ENCODE results near the gene HK2. TPM values are rescaled to one million over a fixed set of nuclear protein-coding genes. Genes with fewer than 3 reads are reported as not detected.

Gene HK2
- total and polyA plus RNA-seq, 7 donors, result 14.3 to 229 (median 84.2) TPM

DNA sequence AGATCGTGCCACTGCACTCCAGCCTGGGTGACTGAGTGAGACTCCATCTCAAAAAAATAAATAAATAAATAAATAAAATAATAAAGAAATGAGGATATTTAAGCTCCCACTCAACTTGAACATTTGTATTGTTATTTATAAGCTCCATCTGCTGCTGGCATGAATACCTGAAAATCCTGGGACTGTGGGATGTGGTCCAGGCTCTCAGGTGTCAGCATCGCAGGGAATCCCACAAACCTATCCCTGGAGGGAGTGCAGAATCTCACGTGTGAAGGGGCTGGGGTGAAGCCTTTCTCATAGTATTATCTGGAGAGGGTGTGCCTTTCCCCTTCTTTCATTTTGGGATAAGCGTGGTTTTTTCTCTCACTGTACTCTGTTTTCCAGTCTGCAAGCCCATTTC is 77.1 kb downstream of the HK2 start:
- no peak for TF ChIP-seq CTCF (IDR thresholded peaks at IDR 0.05)
- no peak for DNase-seq
- WGBS, 3 donors, result 38 to 50% (median 45%) methylated on average over 4 of the region's 4 CpGs
- Histone ChIP-seq H3K4me1 (no peaks in the 10 kb centered on the region), H3K27ac (no peak overlapping the region), H3K4me3 (no peak overlapping the region), H3K9me3 (no peaks in the 10 kb centered on the region), H3K36me3 (ENCODE audit: insufficient read depth in 1 of 2, low read depth in 1 of 2) (no peaks in the 10 kb centered on the region), H3K27me3 (ENCODE audit: insufficient read depth in 3 of 3, low read length in 2 of 3) (peaks cover 0 to 17% (median 6%) of the 10 kb centered on the region in 3 donors)
- intact Hi-C loops (cut with DNase I), result no loop called here
- no peak for ATAC-seq

DNA sequence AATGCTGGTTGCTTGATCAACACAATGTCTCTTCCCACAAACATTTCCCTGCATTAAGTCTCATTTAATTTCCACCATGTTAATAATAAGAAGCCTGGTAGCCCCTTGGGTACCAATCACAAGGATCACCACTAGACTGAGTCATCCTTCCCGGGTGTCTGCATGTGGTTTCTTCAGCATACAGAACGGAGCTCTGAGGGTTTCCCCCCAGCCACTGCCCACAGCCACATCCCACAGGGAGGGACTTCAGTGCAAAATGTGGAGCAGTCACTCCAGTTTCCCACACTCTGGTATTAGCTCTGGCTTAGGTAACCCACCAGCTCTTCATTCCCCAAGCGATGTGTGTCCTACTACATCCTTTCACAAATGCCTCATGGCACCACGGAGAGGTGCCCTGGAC is 81.8 kb downstream of the HK2 start:
- TF ChIP-seq CTCF (IDR thresholded peaks at IDR 0.05), result no peak
- Histone ChIP-seq H3K9me3 (no peaks in the 10 kb centered on the region), H3K4me1 (no peaks in the 10 kb centered on the region), H3K27ac (no peak overlapping the region), H3K36me3 (ENCODE audit: insufficient read depth in 1 of 2, low read depth in 1 of 2) (no peaks in the 10 kb centered on the region), H3K4me3 (no peak overlapping the region), H3K27me3 (ENCODE audit: insufficient read depth in 3 of 3, low read length in 2 of 3) (peaks cover 0 to 12% (median 3%) of the 10 kb centered on the region in 3 donors)
- intact Hi-C loops (cut with DNase I), result loop anchor here (5.0 kb wide), 3 partner anchors 152 to 692 kb away; no protein-coding TSS in a partner anchor
- WGBS, 3 donors, result 78 to 82% (median 81%) methylated on average over 4 of the region's 4 CpGs
- DNase-seq, result no peak
- ATAC-seq, result no peak

DNA sequence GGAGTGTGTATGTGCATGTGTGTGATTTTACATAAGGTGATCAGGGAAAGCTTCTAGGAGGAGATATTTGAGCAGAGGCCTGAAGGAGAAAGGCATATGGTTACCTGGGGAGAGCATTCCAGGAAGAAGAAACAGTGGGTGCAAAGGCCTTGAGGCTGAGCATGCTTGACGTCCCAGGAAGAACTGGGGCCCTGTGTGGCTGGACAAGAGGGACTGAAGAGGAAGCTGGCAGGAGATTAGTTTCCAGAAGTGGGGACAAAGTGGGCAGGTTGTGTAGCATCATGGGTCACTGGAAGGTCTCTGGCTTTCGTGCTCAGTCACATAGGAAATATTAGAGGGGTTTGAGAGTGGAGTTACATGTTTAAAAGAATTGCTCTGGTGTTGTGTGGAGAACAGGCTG is 82.5 kb downstream of the HK2 start:
- Histone ChIP-seq H3K36me3 (ENCODE audit: insufficient read depth in 1 of 2, low read depth in 1 of 2) (no peaks in the 10 kb centered on the region), H3K9me3 (no peaks in the 10 kb centered on the region), H3K4me3 (no peak overlapping the region), H3K27me3 (ENCODE audit: insufficient read depth in 3 of 3, low read length in 2 of 3) (peaks cover 0 to 12% (median 3%) of the 10 kb centered on the region in 3 donors), H3K4me1 (no peaks in the 10 kb centered on the region), H3K27ac (no peak overlapping the region)
- TF ChIP-seq CTCF (IDR thresholded peaks at IDR 0.05), result no peak
- intact Hi-C loops (cut with DNase I), result loop anchor here (5.0 kb wide), 3 partner anchors 151 to 691 kb away; no protein-coding TSS in a partner anchor
- DNase-seq (no peak), ATAC-seq (no peak)
- WGBS, 3 donors, result 57 to 73% (median 68%) methylated on average over 2 of the region's 2 CpGs

- TF ChIP-seq CTCF (IDR thresholded peaks at IDR 0.05), result no peak
- DNase-seq (no peak), ATAC-seq (no peak)
- Histone ChIP-seq H3K9me3 (no peaks in the 10 kb centered on the region), H3K27ac (no peak overlapping the region), H3K36me3 (ENCODE audit: insufficient read depth in 1 of 2, low read depth in 1 of 2) (no peaks in the 10 kb centered on the region), H3K4me3 (no peak overlapping the region), H3K27me3 (ENCODE audit: insufficient read depth in 3 of 3, low read length in 2 of 3) (peaks cover 0 to 12% (median 3%) of the 10 kb centered on the region in 3 donors), H3K4me1 (no peaks in the 10 kb centered on the region)
- intact Hi-C loops (cut with DNase I), result loop anchor here (2.0 to 5.0 kb wide), 4 partner anchors 149 to 689 kb away; no protein-coding TSS in a partner anchor
- WGBS, 3 donors, result 72 to 76% (median 72%) methylated on average over 20 of the region's 20 CpGs
These were observed 84.0 kb downstream of the HK2 start for GRCh38 chr2:74917702-74918619.
